SKM-1 (cell line): Measurements from ENCODE around the gene CENPF.
"Not testable (repeated sequence)": the region's sequence is repeated elsewhere in the genome, so short reads cannot be mapped to it uniquely, and the experiment has no call there.

Source experiments
- DNase-seq: peaks from one replicate; lab custom pipeline; 2025; ENCODE audit not compliant: unreplicated experiment; lab: John Stamatoyannopoulos, UW

Gene CENPF

GRCh38 chr1:214583824-214584554 lies 19.0 kb upstream of the CENPF start:
- DNase-seq, result no peak

DNA sequence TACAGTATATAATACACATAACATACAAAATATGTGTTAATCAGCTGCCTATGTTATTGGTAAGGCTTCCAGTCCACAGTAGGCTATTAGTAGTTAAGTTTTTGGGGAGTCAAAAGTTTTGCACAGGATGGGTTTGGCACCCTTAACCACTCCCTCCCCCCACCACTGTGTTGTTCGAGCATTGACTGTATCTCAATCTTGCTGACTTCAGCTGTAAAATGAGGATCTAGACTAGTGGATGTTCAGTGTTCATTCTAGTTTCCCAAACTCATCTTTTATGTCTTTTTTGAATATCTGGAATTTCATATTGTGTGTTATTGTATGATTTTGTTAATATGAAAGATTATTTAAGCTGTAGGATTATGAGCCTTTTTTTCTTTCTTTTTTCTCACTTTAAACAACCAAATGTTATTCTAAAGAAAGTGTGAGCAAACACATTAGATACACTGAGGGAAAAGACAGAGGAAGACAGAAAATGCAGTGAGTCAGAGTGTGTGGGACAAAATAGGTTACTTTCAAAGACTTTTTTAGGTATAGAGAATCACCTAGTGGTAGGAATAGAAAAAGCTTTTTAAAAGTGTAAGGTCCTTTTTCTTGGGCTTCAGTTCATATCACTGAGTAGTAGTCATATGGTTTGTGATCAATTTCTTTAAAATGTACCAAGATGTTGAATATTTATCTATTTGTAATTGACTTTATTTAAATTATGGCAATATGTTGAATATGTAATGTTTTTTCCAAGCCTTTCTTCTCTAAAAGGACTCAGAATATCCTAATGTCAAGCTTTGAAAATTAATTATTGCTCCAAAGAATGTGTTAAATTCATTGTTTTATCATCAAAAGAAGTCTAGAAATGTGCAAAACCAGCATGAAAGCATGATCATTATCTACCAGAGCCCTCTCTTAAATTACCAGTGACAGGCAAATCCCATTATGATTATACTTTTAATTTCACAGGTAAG lies 17.9 kb upstream of the CENPF start:
- DNase-seq, result peak; percentile 82

GRCh38 chr1:214586621-214587020 lies 16.4 kb upstream of the CENPF start:
- DNase-seq, result no peak

- DNase-seq, result no peak
Observed at GRCh38 chr1:214587165-214587564, 15.8 kb upstream of the CENPF start.

- no peak for DNase-seq
Observed at GRCh38 chr1:214588963-214589597, 13.9 kb upstream of the CENPF start.

GRCh38 chr1:214590696-214591095 lies 12.3 kb upstream of the CENPF start:
- no peak for DNase-seq

- DNase-seq, result not testable (repeated sequence)
Observed at GRCh38 chr1:214591918-214592317, 11.1 kb upstream of the CENPF start.

- no peak for DNase-seq
Observed at GRCh38 chr1:214593158-214593557, 9.8 kb upstream of the CENPF start.

DNA sequence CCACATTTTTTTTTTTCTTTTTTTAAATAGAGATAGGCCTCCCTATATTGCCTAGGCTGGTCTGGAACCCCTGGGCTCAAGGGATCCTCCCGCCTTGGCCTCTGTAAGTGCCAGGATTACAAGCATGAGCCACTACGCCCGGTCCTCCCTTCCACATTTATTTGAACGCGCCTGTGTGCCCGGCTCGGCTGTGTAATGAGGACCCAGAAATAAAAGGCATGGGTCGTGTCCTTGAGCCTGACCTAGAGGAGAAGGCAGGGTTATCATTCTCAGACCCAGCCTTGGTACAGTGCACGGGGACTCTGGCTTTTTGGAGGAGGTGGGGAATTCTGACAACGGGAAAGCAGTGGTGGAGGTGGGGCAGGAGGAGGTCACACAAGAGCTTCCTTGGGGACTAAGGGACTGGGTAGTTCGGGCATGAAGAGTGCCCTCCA lies 841 bp downstream of the CENPF start:
- no peak for DNase-seq

DNA sequence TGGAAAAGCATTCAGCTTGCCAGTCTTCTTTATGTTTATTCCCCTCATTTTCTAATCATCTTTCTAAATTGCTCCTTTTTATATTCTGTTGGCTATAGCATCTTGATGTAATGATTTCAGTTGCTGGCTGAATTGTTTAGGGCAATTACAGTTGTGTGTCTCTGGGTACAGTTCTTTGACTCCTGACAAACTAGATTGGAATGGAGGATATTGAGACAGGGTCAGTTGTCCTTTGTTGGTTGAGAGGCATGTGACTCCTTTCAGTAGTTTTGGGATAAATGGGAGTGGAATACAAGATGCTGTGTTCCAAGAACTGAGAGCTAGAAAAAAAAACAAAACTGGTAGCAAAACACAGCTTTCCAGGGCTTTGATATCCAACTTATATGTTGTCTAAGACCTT lies 1.5 kb downstream of the CENPF start:
- DNase-seq, result no peak

DNA sequence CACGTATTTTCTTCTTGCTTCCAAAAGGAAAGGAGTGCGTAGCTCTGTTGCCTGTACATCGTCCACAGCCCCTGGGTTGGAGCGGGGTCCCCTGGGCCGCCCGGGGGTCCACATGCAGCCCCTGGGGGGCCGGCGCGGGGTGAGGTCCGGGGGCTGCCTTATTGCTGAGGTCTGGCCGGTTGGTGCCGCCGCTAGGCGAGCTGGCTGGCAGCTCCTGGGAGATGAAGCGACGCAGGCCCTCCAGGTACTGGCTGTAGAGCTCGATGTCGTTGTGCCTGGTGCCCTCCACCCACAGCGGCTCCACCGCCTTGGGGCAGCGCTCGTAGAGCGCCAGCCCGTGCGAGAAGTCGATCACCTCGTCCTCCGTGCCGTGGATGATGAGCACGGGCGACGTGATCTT lies 2.5 kb downstream of the CENPF start:
- DNase-seq, result not testable (repeated sequence)

DNA sequence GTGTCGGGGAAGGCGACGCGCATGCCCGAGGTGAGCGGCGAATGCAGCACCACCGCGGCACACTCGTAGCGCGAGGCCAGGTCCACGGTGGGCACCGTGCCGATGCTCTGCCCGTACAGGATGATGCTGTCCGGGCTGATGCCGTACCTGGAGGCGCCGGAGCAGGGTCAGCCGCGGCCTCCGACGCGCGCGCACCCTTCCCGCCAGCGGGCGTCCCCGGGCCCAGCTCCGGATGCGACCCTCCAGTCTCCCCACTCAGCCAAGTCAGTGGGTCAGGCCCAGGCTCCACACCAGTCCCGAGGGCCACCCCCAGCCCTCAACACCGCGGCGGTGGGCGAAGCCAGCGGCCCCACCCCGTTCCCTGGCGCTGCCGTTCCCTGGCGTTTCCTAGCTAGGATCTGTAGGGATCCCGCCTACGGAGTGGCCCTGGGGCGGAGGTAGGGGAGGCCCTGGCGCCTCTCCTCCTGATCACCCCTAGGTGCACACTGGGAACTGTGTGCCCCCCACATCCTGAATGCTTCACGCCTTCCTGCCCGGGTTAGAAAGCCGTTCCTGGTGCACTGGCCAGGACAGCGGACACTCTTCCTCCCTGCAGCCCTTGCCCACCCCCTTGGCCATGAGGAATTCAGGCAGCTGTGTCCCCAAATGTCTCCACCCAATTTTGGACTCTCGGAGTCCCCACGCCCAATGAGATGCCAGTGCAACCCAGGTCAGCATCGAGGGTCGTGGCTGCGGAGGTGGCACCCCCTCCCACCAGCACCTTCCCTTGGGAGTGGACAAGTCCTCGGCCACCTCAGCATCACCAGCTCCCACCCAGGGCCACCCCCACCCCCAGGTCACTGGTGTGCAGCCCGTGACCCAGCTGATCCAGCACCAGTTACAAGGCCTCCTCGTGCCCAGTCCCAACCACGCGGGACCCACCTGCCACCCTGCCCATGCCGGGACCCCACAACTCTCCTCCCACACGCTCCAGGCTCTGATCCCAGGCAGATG lies 3.2 kb downstream of the CENPF start:
- DNase-seq, result not testable (repeated sequence)

DNA sequence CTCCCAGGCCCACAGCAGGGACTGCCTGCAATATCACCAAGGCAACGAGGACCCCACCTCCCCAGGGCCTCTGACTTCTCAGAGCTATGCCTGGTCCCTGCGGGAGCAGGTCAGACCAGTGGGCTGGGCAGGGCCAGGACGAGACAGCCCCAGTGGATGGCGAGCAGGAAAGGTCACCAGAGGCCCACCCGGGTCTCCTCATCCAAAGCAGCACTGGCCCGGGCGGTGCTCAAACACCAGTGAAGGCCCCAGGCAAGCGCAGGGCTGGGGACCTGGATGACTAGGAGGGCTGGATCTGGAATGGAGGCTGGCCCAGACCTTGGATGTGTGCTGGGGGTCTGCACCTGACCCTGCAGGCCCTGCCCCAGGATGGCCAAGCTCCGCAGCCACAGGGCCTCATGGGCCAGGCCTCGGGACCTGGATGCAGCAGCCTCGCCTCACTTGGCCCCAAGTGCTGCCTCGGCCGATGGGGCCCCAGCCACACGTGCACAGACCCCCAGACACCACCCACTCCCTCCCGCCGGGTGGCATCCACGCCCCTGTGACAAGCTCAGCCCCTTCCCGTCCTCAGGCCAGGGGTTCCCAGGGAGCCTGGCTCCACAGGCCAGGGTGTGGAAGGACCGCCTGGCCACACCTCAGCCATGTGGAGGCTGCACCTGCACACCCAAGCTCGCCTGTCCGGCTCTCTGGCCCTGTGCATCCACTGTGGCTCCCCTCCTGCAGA lies 4.7 kb downstream of the CENPF start:
- not testable (repeated sequence) for DNase-seq

GRCh38 chr1:214608216-214608783 lies 5.3 kb downstream of the CENPF start:
- DNase-seq, result not testable (repeated sequence)

DNA sequence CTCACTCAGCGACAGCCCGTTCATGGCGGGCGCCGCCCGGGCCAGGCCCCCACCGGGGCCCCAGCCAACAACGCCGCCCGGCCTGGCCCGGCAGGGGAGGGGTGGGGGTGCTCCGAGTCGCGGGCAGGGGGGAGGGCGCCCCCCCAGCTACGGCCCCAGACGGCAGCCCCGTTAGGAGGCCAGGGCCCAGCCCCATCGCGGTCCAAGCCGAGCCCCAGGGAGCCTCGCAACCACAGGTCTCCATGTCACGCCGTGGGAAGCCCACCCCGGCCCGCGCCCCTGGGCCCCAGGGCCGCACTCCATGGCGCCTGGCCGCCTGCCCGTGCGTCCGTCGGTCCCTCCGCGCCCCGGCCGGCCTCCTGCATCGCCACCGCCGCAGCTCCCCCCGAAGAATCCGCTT lies 5.8 kb downstream of the CENPF start:
- DNase-seq, result not testable (repeated sequence)

- DNase-seq, result no peak
Observed at GRCh38 chr1:214609692-214610091, 6.7 kb downstream of the CENPF start.

DNA sequence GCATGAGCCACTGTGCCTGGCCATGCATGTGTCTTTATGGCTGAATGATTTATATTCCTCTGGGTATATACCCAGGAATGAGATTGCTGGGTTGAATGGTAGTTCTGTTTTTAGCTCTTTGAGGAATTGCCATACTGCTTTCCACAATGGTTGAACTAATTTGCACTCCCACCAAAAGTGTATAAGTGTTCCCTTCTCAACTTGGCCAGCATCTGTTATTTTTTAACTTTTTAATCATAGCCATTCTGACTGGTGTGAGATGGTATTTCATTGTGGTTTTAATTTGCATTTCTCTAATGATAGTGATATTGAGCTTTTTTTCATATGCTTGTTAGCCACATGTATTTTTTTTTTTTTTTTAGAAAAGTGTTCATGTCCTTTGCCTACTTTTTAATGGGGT lies 7.1 kb downstream of the CENPF start:
- not testable (repeated sequence) for DNase-seq

- DNase-seq, result no peak
Observed at GRCh38 chr1:214615109-214615508, 12.1 kb downstream of the CENPF start.

GRCh38 chr1:214615871-214616270 lies 12.9 kb downstream of the CENPF start:
- no peak for DNase-seq
